LNCAP (cell line): ENCODE results near the gene LYSMD1.

ENCODE experiments used
- CTCF ChIP-seq: fragments of 450-650 bp; IDR thresholded peaks from 2 replicates; pipeline ENCODE4 v1.5.1; 2017; ENCODE audit warnings: mild to moderate bottlenecking

Gene LYSMD1

GRCh38 chr1:151176514-151177045, 10.9 kb upstream of the LYSMD1 start:
- no peak for TF ChIP-seq CTCF

GRCh38 chr1:151175863-151176262, 10.2 kb upstream of the LYSMD1 start, which contains the start of gene TMOD4:
Gene TMOD4, minus strand, starts transcription at chr1:151175981. Its CDS starts 1,106 bp downstream, at chr1:151174875.
- peak; percentile 56 for TF ChIP-seq CTCF

GRCh38 chr1:151175041-151175741, 9.5 kb upstream of the LYSMD1 start:
- no peak for TF ChIP-seq CTCF

- no peak for TF ChIP-seq CTCF
These were observed 5.5 kb upstream of the LYSMD1 start for GRCh38 chr1:151171190-151171589.

- no peak for TF ChIP-seq CTCF
These were observed 1.4 kb upstream of the LYSMD1 start for GRCh38 chr1:151167116-151167515.

- TF ChIP-seq CTCF = no peak
These were observed 829 bp upstream of the LYSMD1 start for GRCh38 chr1:151166505-151166956.

- TF ChIP-seq CTCF = no peak
These were observed 393 bp downstream of the LYSMD1 start for GRCh38 chr1:151165281-151165737.
